NCI-H1417 (cell line): Measurements from ENCODE around the gene FNIP2.
"Not testable (repeated sequence)": the region's sequence is repeated elsewhere in the genome, so short reads cannot be mapped to it uniquely, and the experiment has no call there.

Experiments
- DNase-seq, 3 experiments: peaks; one replicate each; lab custom pipeline; 2025; lab: John Stamatoyannopoulos, UW

FNIP2 gene

GRCh38 chr4:158789853-158790252 lies 21.0 kb downstream of the FNIP2 start:
- no peak for DNase-seq

GRCh38 chr4:158793021-158793420 lies 24.2 kb downstream of the FNIP2 start:
- DNase-seq, result no peak

DNA sequence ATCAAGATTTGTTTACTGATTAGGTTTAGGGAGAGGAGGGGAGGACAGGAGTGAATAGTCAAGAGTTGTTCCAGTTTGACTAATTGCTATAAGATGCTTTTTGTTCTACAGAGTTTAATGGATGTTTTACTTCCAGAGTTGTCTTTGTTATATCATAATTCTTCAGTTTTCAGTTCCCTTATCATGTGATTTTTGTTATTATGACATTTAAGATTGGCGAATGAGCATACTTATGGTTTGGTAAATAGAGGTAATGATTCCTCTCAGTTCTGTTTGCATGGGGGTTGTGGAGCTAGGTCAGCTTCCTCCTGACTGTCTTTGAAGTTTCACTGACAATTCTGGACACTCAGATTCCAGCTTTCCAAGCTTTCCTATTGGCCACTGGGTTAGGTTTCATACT lies 24.6 kb downstream of the FNIP2 start:
- not testable (repeated sequence) for DNase-seq

DNA sequence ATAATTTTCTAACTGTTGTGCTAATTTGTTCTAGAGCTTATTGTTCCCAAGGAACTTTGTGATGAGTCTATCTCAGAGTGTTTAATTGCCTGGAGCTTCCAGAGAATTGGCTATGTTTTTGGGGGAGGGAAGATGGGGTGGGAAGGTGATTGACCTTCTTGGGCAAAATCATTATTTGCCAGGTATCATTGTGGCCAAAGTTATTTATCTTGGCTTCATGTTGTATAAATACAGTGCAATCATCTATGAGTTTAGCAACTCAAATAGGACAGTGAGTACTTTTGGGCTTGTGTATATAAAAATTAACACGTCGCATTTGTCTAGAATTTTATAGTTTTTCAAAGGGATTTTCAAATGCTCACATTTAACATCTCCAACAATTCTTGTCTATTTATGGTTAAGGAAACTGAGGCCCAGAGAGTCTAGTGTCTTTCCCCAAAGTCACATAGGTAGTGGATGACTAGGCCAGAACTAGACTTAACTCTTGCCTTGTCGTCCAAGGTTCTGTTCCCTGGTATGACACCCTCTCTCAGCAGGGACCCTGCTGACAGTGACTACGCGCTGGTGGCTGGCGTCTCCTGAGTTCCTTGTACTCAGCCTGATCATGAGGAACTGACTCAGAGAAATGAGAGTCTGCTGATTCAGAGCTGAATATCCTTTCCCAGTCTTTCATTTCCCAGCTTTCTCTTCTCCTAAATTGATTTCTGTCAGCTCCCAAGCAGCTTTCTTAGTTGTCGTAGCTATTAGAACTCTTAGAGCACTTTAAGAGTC lies 27.7 kb downstream of the FNIP2 start:
- DNase-seq, result no peak

GRCh38 chr4:158798062-158798461 lies 29.2 kb downstream of the FNIP2 start:
- DNase-seq, result no peak

- no peak for DNase-seq
Observed at GRCh38 chr4:158799013-158799770, 30.4 kb downstream of the FNIP2 start.

GRCh38 chr4:158799856-158800255 lies 31.0 kb downstream of the FNIP2 start:
- no peak for DNase-seq

- no peak for DNase-seq
Observed at GRCh38 chr4:158801066-158801465, 32.2 kb downstream of the FNIP2 start.

- DNase-seq, result no peak
Observed at GRCh38 chr4:158801677-158802076, 32.9 kb downstream of the FNIP2 start.

GRCh38 chr4:158802914-158803313 lies 34.1 kb downstream of the FNIP2 start:
- no peak for DNase-seq

DNA sequence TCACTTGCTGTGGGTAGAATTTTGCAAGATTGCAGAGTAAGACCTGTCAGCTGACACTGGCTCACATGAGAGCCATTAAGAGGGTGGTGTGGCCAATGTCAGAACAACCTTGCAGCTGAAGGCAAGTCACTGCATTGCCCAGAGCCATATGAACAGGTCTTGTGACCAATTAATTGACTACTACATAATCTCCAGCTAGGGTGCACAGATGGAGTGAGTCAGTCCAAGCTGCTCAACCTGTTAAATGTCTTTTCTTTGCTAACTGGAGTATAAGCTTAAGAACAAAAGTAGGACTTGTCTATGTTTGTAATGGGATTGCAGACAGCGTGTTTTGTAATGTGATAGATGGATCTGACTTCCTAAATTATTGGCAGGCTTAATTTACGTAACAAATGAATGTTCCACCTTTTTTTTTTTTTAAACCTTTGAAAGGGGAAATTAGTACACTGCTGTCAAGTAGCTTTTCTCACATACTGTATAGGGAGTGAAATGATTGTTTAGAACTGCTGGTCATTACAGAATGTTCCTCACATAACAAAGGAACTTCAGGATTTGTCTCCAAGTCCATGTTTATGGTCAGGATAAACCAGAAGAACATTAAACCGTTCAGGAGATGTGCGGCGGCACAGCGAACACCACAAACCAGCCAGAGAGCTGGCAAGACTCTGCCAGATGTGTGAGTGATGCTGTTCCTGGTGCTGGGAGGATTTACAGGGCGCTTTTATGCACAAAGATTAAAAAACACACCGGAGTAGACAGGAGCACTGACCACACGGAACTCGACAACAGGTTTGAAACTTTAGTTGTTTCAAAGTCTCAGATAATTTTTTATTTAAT lies 37.0 kb downstream of the FNIP2 start:
- DNase-seq, result peak in 2 of 3 experiments; percentile 23 to 70

DNA sequence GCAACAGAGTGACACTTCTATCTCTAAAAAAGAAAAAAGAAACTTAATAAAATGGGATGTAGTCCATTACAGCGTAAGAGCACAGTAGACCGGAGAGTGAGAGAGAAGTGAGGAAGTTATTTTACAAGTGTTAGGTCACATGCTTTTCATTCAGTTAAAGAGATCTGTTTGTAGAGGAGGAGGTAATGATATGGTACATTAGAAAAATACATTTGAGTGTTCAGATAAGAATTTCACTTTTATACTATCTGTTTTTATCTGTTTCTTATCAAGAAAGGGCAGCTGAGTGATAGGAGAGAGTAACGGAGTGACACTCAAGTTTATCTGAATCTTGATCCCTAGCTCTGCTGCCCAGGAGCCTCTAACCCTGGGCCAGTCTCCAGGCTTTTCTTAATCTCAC lies 38.9 kb downstream of the FNIP2 start:
- DNase-seq, result no peak

DNA sequence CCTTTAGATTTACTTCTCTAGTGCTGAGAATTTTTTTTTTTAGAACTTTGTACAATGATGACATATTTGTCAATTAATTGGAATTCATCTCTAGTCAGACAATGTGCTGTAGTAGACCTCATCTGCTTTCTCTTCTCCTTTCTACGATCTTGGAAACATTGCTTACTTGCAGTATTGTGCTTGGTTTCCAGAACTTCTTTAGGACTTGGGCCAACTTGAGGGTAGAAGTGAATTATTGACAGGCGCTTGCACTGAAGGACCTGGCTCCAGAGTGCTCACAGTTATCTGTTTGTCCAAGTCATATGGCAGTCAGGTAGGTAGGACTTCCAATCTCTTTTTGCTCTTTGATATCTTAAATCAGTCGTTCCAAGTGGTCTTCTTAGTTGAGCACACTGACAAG lies 39.6 kb downstream of the FNIP2 start:
- DNase-seq, result no peak

GRCh38 chr4:158809208-158809607 lies 40.4 kb downstream of the FNIP2 start:
- not testable (repeated sequence) for DNase-seq

GRCh38 chr4:158809611-158810486 lies 41.0 kb downstream of the FNIP2 start:
- no peak for DNase-seq

DNA sequence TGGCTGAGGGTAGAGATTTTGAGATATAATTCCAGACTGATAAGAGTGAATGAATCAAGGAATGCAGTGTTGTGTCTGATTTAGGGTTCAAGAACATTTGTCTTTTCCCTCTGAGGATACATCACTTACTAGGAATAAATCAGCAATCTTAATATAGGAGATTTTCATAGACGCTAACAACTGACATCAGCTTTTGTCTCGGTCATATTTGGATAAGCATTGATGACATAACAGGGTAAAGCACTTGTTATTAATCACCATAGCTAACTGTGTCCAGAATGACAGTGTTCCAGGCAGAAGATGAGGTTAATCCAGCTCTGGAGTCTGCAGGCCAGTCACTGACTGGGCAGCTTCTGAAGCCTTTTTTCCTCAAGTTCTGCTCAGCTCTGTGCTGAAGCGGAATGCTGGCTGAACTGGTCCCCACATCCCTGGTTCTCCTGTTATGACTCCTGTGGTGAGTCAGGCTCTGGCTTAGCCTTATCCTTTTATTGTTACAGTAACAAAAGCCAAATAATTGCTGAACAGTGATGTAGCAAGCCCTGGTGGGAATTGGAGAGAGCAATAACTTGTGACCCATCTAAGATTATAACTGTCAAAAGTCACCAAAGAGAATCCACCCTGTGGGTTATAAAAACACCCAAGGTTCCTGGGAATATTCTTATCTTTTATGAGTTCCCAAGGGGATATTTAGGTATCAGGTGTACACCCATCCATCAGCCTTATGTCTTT lies 41.8 kb downstream of the FNIP2 start:
- DNase-seq, result peak in 2 of 3 experiments; percentile 3 to 21

- DNase-seq, result no peak
Observed at GRCh38 chr4:158811216-158811540, 42.4 kb downstream of the FNIP2 start.

GRCh38 chr4:158811704-158812103 lies 42.9 kb downstream of the FNIP2 start:
- DNase-seq, result peak in 2 of 3 experiments; percentile 3 to 19

GRCh38 chr4:158812133-158812532 lies 43.3 kb downstream of the FNIP2 start:
- no peak for DNase-seq

DNA sequence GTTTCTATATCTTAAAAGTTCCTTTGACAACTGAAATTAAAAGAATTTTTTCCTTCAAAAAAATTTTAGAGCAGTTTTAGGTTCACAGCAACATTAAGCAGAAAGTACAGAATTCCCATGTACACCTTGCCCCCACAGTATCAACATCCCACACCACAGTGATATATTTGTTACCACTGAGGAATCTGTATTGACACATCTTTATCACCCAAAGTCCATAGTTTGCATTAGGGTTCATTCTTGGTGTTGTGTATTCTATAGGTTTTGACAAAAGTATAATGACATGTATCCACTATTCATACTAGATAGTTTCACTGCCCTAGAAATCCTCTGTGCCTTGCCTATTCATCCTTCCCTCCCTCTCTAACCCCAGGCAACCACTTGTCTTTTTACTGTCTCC lies 43.7 kb downstream of the FNIP2 start:
- DNase-seq, result no peak

GRCh38 chr4:158813113-158813512 lies 44.3 kb downstream of the FNIP2 start:
- no peak for DNase-seq
